ENCODE data around the gene BRF1.

DNA sequence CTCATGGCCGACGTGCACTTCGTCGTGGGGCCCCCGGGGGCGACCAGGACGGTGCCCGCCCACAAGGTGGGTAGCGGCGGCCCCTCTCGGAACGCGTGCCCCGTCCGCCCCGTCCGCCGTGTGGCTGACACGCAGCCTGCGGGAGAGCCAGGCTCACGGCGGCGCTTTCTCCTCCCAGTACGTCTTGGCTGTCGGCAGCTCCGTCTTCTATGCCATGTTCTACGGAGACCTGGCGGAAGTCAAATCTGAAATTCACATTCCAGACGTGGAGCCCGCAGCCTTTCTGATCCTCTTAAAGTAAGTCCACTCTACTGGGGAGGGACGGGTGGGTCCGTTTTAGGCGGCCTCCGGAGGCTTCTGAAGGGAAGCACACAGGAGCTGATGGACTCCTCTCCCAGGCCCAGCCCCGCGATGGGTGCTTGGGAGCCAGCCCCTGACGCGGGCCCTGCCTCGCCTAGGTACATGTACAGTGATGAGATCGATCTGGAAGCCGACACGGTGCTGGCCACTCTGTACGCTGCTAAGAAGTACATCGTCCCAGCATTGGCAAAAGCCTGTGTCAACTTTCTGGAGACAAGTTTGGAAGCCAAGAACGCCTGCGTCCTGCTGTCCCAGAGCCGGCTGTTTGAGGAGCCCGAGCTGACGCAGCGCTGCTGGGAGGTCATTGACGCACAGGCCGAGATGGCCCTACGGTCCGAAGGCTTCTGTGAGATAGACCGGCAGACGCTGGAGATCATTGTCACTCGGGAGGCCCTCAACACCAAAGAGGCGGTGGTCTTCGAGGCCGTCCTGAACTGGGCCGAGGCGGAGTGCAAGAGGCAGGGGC is 51.4 kb downstream of the BRF1 start:
- TF ChIP-seq, protein P1, sequence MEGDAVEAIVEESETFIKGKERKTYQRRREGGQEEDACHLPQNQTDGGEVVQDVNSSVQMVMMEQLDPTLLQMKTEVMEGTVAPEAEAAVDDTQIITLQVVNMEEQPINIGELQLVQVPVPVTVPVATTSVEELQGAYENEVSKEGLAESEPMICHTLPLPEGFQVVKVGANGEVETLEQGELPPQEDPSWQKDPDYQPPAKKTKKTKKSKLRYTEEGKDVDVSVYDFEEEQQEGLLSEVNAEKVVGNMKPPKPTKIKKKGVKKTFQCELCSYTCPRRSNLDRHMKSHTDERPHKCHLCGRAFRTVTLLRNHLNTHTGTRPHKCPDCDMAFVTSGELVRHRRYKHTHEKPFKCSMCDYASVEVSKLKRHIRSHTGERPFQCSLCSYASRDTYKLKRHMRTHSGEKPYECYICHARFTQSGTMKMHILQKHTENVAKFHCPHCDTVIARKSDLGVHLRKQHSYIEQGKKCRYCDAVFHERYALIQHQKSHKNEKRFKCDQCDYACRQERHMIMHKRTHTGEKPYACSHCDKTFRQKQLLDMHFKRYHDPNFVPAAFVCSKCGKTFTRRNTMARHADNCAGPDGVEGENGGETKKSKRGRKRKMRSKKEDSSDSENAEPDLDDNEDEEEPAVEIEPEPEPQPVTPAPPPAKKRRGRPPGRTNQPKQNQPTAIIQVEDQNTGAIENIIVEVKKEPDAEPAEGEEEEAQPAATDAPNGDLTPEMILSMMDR (conservative IDR thresholded peaks at IDR 0.05; ENCODE audit: low read length) = no peak
- no peak for TF ChIP-seq EZH2phosphoT487 (IDR thresholded peaks at IDR 0.05; ENCODE audit: borderline replicate concordance, low read depth, low read length)

Data from OCI-LY7 (cell line).